Panc1 (cell line): ENCODE data around the gene ROR1.

Experiments used
- POLR2AphosphoS5 ChIP-seq: IDR thresholded peaks from 2 replicates; pipeline ENCODE4 v1.6.1; 2012; ENCODE audit warnings: mild to moderate bottlenecking, low read depth, low read length, moderate library complexity
- SIN3A ChIP-seq: IDR thresholded peaks from 2 replicates; pipeline ENCODE4 v1.6.1; 2012; ENCODE audit warnings: low read depth, mild to moderate bottlenecking, low read length, moderate library complexity, borderline replicate concordance; ENCODE audit not compliant: insufficient read depth
- TF ChIP-seq, protein P1 (sequence below): fragments of 450-650 bp; IDR thresholded peaks from 2 replicates; pipeline ENCODE4 v1.5.1; 2017; ENCODE audit warnings: mild to moderate bottlenecking
- TF ChIP-seq, protein P2 (sequence below), 2 experiments: IDR thresholded peaks; 2 replicates each; pipeline ENCODE4 v1.6.1; 2011 to 2012; ENCODE audit warnings: low read depth in 2 of 2, control low read depth in 1 of 2, low read length in 1 of 2, mild to moderate bottlenecking in 1 of 2, moderate library complexity in 1 of 2; ENCODE audit not compliant: insufficient read depth in 1 of 2

- TF ChIP-seq, protein P1, sequence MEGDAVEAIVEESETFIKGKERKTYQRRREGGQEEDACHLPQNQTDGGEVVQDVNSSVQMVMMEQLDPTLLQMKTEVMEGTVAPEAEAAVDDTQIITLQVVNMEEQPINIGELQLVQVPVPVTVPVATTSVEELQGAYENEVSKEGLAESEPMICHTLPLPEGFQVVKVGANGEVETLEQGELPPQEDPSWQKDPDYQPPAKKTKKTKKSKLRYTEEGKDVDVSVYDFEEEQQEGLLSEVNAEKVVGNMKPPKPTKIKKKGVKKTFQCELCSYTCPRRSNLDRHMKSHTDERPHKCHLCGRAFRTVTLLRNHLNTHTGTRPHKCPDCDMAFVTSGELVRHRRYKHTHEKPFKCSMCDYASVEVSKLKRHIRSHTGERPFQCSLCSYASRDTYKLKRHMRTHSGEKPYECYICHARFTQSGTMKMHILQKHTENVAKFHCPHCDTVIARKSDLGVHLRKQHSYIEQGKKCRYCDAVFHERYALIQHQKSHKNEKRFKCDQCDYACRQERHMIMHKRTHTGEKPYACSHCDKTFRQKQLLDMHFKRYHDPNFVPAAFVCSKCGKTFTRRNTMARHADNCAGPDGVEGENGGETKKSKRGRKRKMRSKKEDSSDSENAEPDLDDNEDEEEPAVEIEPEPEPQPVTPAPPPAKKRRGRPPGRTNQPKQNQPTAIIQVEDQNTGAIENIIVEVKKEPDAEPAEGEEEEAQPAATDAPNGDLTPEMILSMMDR = no peak
- TF ChIP-seq SIN3A (no peak), POLR2AphosphoS5 (no peak)
- TF ChIP-seq, protein P2, sequence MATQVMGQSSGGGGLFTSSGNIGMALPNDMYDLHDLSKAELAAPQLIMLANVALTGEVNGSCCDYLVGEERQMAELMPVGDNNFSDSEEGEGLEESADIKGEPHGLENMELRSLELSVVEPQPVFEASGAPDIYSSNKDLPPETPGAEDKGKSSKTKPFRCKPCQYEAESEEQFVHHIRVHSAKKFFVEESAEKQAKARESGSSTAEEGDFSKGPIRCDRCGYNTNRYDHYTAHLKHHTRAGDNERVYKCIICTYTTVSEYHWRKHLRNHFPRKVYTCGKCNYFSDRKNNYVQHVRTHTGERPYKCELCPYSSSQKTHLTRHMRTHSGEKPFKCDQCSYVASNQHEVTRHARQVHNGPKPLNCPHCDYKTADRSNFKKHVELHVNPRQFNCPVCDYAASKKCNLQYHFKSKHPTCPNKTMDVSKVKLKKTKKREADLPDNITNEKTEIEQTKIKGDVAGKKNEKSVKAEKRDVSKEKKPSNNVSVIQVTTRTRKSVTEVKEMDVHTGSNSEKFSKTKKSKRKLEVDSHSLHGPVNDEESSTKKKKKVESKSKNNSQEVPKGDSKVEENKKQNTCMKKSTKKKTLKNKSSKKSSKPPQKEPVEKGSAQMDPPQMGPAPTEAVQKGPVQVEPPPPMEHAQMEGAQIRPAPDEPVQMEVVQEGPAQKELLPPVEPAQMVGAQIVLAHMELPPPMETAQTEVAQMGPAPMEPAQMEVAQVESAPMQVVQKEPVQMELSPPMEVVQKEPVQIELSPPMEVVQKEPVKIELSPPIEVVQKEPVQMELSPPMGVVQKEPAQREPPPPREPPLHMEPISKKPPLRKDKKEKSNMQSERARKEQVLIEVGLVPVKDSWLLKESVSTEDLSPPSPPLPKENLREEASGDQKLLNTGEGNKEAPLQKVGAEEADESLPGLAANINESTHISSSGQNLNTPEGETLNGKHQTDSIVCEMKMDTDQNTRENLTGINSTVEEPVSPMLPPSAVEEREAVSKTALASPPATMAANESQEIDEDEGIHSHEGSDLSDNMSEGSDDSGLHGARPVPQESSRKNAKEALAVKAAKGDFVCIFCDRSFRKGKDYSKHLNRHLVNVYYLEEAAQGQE (IDR thresholded peaks at IDR 0.05; ENCODE audit: insufficient read depth in 1 of 2, low read depth in 2 of 2, low read length in 1 of 2) = no peak
Measured at GRCh38 chr1:64150266-64150665, 376.4 kb downstream of the ROR1 start.
